H1 (cell line): ENCODE data around the gene LUZP1. TPM values are rescaled to one million over a fixed set of nuclear protein-coding genes. Genes with fewer than 3 reads are reported as not detected.

Source experiments
- CTCF ChIA-PET: fragments of 300-600 bp; sonication (Branson Sonifier 250); formaldehyde crosslinking; loops from one replicate; lab custom pipeline; 2021; ENCODE audit not compliant: partially characterized antibody; lab: Charles Lee
- POLR2A ChIA-PET: fragments of 300-600 bp; sonication (Branson Sonifier 250); formaldehyde crosslinking; loops from one replicate; lab custom pipeline; 2021; ENCODE audit warnings: inconsistent platforms; ENCODE audit not compliant: partially characterized antibody; lab: Charles Lee
- DNase-seq, 2 experiments: peaks; one replicate each; pipeline versions ENCODE4 v3.0.0 to v3.0.0-alpha.2; 2010 to 2022; ENCODE audit warnings: low spot score in 2 of 2, low read depth in 1 of 2, mixed read lengths in 1 of 2
- FAIRE-seq: peaks from 2 replicates; lab custom pipeline; 2011; peaks lifted over from hg19 to GRCh38; lab: Jason Lieb, UNC
- H2AFZ ChIP-seq: 2 replicates; pipeline ENCODE4 v1.8.1; 2012; ENCODE audit warnings: low read length, inconsistent platforms
- H2AK5ac ChIP-seq: 2 replicates; pipeline ENCODE4 v1.6.1; 2013; ENCODE audit warnings: low read depth, low read length
- H2BK120ac ChIP-seq: replicated peaks from 2 replicates; pipeline ENCODE3; 2013; ENCODE audit warnings: low read depth, low read length, inconsistent platforms
- H2BK12ac ChIP-seq: 2 replicates; pipeline ENCODE4 v1.6.1; 2013; ENCODE audit warnings: low read depth, low read length
- H2BK15ac ChIP-seq: 2 replicates; pipeline ENCODE4 v1.6.1; 2013; ENCODE audit warnings: low read length
- H2BK20ac ChIP-seq: 2 replicates; pipeline ENCODE4 v1.6.1; 2013; ENCODE audit warnings: low read length
- H2BK5ac ChIP-seq: 2 replicates; pipeline ENCODE4 v1.6.1; 2013; ENCODE audit warnings: low read depth, low read length
- H3K14ac ChIP-seq: 2 replicates; pipeline ENCODE4 v1.6.1; 2013; ENCODE audit warnings: inconsistent platforms; ENCODE audit not compliant: insufficient read length
- H3K18ac ChIP-seq: 2 replicates; pipeline ENCODE4 v1.6.1; 2013; ENCODE audit warnings: low read length; ENCODE audit errors: extremely low read depth
- H3K23ac ChIP-seq: 2 replicates; pipeline ENCODE4 v1.6.1; 2013; ENCODE audit warnings: inconsistent platforms; ENCODE audit not compliant: insufficient read length
- H3K23me2 ChIP-seq: 2 replicates; pipeline ENCODE4 v1.6.1; 2013; ENCODE audit warnings: low read depth, low read length
- H3K27ac ChIP-seq: 2 replicates; pipeline ENCODE4 v1.6.1; 2011; ENCODE audit warnings: low read depth, low read length, inconsistent platforms
- H3K27me3 ChIP-seq, 4 experiments: replicated peaks in 1 of 4; 1 replicate in 1 of 4; 2 replicates in 3 of 4; pipeline versions ENCODE4 v1.6.1 to v1.8.1; 2011 to 2013; ENCODE audit warnings: low read length in 3 of 4, mild to moderate bottlenecking in 3 of 4, inconsistent platforms in 2 of 4, mixed read lengths in 2 of 4, moderate library complexity in 1 of 4; ENCODE audit not compliant: control insufficient read depth in 3 of 4, insufficient read depth in 3 of 4; ENCODE audit errors: extremely low read depth in 1 of 4
- H3K36me3 ChIP-seq, 4 experiments: 2 replicates each; pipeline versions ENCODE4 v1.6.1 to v1.8.1; 2011 to 2013; ENCODE audit warnings: mild to moderate bottlenecking in 4 of 4, low read length in 3 of 4, moderate library complexity in 2 of 4, control low read depth in 1 of 4, inconsistent platforms in 1 of 4; ENCODE audit not compliant: insufficient read depth in 4 of 4, control insufficient read depth in 2 of 4
- H3K4ac ChIP-seq: replicated peaks from 2 replicates; pipeline ENCODE3; 2013; ENCODE audit warnings: low read length, low read depth, mixed read lengths, inconsistent platforms; ENCODE audit not compliant: insufficient read length
- H3K4me1 ChIP-seq, 4 experiments: replicated peaks in 1 of 4; 1 replicate in 1 of 4; 2 replicates in 3 of 4; pipeline versions ENCODE4 v1.6.1 to v1.8.1; 2011 to 2013; ENCODE audit warnings: low read length in 3 of 4, inconsistent platforms in 2 of 4, mixed read lengths in 1 of 4; ENCODE audit not compliant: insufficient read depth in 4 of 4, control insufficient read depth in 3 of 4
- H3K4me2 ChIP-seq, 2 experiments: 2 replicates each; pipeline versions ENCODE4 v1.6.1 to v1.8.1; 2011 to 2013; ENCODE audit warnings: low read depth in 2 of 2, low read length in 2 of 2, control low read depth in 1 of 2, inconsistent platforms in 1 of 2, mild to moderate bottlenecking in 1 of 2; ENCODE audit not compliant: insufficient read depth in 1 of 2
- H3K4me3 ChIP-seq, 4 experiments: fragments of 200-600, 300-600 bp in 1 of 4; sonication (generic), shearing (Covaris generic), sonication (Bioruptor Twin) in 1 of 4; 2 replicates each; pipeline versions ENCODE4 v1.5.1 to v1.8.1; 2011 to 2016; ENCODE audit warnings: low read length in 4 of 4, low read depth in 3 of 4, control low read depth in 2 of 4, inconsistent platforms in 2 of 4, mild to moderate bottlenecking in 2 of 4, mixed read lengths in 1 of 4, moderate library complexity in 1 of 4; ENCODE audit not compliant: insufficient read depth in 2 of 4; ENCODE audit errors: extremely low read depth in 1 of 4
- H3K56ac ChIP-seq: replicated peaks from 2 replicates; pipeline ENCODE3; 2013; ENCODE audit warnings: low read depth, mild to moderate bottlenecking, mixed read lengths, low read length, inconsistent platforms; ENCODE audit not compliant: insufficient read length
- H3K79me1 ChIP-seq: 2 replicates; pipeline ENCODE4 v1.6.1; 2013; ENCODE audit warnings: low read depth, low read length, control low read depth
- H3K79me2 ChIP-seq, 2 experiments: 2 replicates each; pipeline versions ENCODE4 v1.6.1 to v1.8.1; 2012 to 2013; ENCODE audit warnings: low read length in 2 of 2, mild to moderate bottlenecking in 2 of 2, inconsistent platforms in 1 of 2; ENCODE audit not compliant: insufficient read depth in 2 of 2, control insufficient read depth in 1 of 2
- H3K9ac ChIP-seq, 4 experiments: replicated peaks in 1 of 4; 1 replicate in 1 of 4; 2 replicates in 3 of 4; pipeline versions ENCODE4 v1.6.1 to v1.8.1; 2011 to 2013; ENCODE audit warnings: low read depth in 3 of 4, low read length in 3 of 4, control low read depth in 2 of 4, mild to moderate bottlenecking in 2 of 4, moderate library complexity in 2 of 4, inconsistent platforms in 1 of 4; ENCODE audit errors: extremely low read depth in 1 of 4
- H3K9me3 ChIP-seq, 2 experiments: 2 replicates each; pipeline versions ENCODE4 v1.6.1 to v1.8.1; 2012 to 2013; ENCODE audit warnings: mild to moderate bottlenecking in 2 of 2, moderate library complexity in 2 of 2, control low read depth in 1 of 2, inconsistent platforms in 1 of 2, low read depth in 1 of 2, low read length in 1 of 2, mixed read lengths in 1 of 2; ENCODE audit not compliant: insufficient read depth in 2 of 2
- H4K20me1 ChIP-seq, 2 experiments: replicated peaks in 1 of 2; 2 replicates each; pipeline versions ENCODE3 to v1.8.1; 2011 to 2013; ENCODE audit warnings: inconsistent platforms in 2 of 2, low read length in 2 of 2, mild to moderate bottlenecking in 1 of 2; ENCODE audit not compliant: insufficient read depth in 2 of 2, control insufficient read depth in 1 of 2
- H4K5ac ChIP-seq: 2 replicates; pipeline ENCODE4 v1.6.1; 2013; ENCODE audit warnings: low read length, low read depth, mixed read lengths, inconsistent platforms; ENCODE audit not compliant: insufficient read length
- H4K8ac ChIP-seq: 2 replicates; pipeline ENCODE4 v1.8.0; 2013; ENCODE audit warnings: mild to moderate bottlenecking, moderate library complexity, low read length, inconsistent platforms; ENCODE audit not compliant: insufficient read depth; ENCODE audit errors: extremely low read depth
- H4K91ac ChIP-seq: replicated peaks from 2 replicates; pipeline ENCODE3; 2013; ENCODE audit warnings: low read length, mixed read lengths, inconsistent platforms; ENCODE audit not compliant: insufficient read length
- CBX5 ChIP-seq: fragments of 300-800, 300-1000 bp; sonication (generic); IDR thresholded peaks from 2 replicates; pipeline ENCODE4 v1.7.1; 2016; ENCODE audit warnings: antibody characterized with exemption, low read length, low read depth
- CTBP2 ChIP-seq: IDR thresholded peaks from 2 replicates; pipeline ENCODE4 v1.7.0; 2011; ENCODE audit warnings: borderline replicate concordance, mild to moderate bottlenecking, moderate library complexity, mixed read lengths, low read length; ENCODE audit not compliant: insufficient read depth, insufficient read length
- HDAC2 ChIP-seq, 2 experiments: fragments of 300-600 bp in 1 of 2; sonication (generic) in 1 of 2; IDR thresholded peaks; 2 replicates each; pipeline ENCODE4 v1.6.1; 2011 to 2012; ENCODE audit warnings: low read depth in 2 of 2, low read length in 2 of 2, mild to moderate bottlenecking in 2 of 2, moderate library complexity in 2 of 2, borderline replicate concordance in 1 of 2, inconsistent platforms in 1 of 2
- RBBP5 ChIP-seq: IDR thresholded peaks from 2 replicates; pipeline ENCODE4 v1.7.1; 2012; ENCODE audit warnings: low read depth, mild to moderate bottlenecking, inconsistent platforms, low read length, moderate library complexity, borderline replicate concordance
- USF2 ChIP-seq: IDR thresholded peaks from 2 replicates; pipeline ENCODE4 v1.6.1; 2011; ENCODE audit warnings: low read length, improper control_type of control experiment
- YY1 ChIP-seq: IDR thresholded peaks from 2 replicates; pipeline ENCODE4 v1.6.1; 2011; ENCODE audit warnings: low read depth, mild to moderate bottlenecking, low read length
- ZNF274 ChIP-seq: IDR thresholded peaks from 2 replicates; pipeline ENCODE4 v1.7.0; 2012; ENCODE audit warnings: low read length, borderline replicate concordance; ENCODE audit errors: extremely low read depth
- WGBS, 2 experiments: shearing (Covaris generic) in 1 of 2; methylation state at CpG; one replicate each; pipeline versions ENCODE4 v1.1.6 to v1.1.7; 2013 to 2015; ENCODE audit warnings: low lambda C conversion rate in 2 of 2, mixed read lengths in 2 of 2, inconsistent platforms in 1 of 2, low coverage in 1 of 2, missing lambda C conversion rate in 1 of 2; ENCODE audit not compliant: insufficient replicate concordance in 2 of 2, insufficient coverage in 1 of 2, insufficient read length in 1 of 2; ENCODE audit errors: extremely low coverage in 1 of 2, missing lambda C conversion rate in 1 of 2; 5-methylcytosine and 5-hydroxymethylcytosine counted together
- polyA plus RNA-seq, 7 experiments: library from polyadenylated mRNA; depleted of rRNA in 3 of 7; stranded (reverse) in 5 of 7; unstranded in 2 of 7; fragments of >200 nt in 5 of 7; fragments of 200-250 nt in 2 of 7; gene quantifications; 1 replicate in 5 of 7; 2 replicates in 1 of 7; 4 replicates in 1 of 7; pipeline versions ENCODE4 v1.2.1 to v1.2.3, GENCODE V29; 2011 to 2013; ENCODE audit warnings: missing spikeins in 2 of 7, mixed read lengths in 2 of 7
- total RNA-seq: library from RNA; stranded (reverse); fragmentation: NEBNext Ultra II Directional; extraction: Animal tissue kit (Norgen Biotek cat#: 25700); gene quantifications from 2 replicates; pipeline ENCODE4 v1.2.1, GENCODE V29; 2021
- TF ChIP-seq, protein P1 (sequence below), 3 experiments: IDR thresholded peaks; 1 replicate in 2 of 3; 2 replicates in 1 of 3; pipeline versions ENCODE4 v1.5.1 to v1.6.1; 2011; ENCODE audit warnings: low read length in 3 of 3, mild to moderate bottlenecking in 3 of 3, inconsistent platforms in 2 of 3, low read depth in 1 of 3, moderate library complexity in 1 of 3; ENCODE audit not compliant: insufficient read depth in 1 of 3; ENCODE audit errors: control extremely low read depth in 1 of 3

The LUZP1 gene
- total and polyA plus RNA-seq, 2 of the 8 experiments (the other 6 are each of a cell fraction or from before 2014, with no cell fraction given): 14.0 to 60.5 TPM

GRCh38 chr1:23035823-23036452, 132.7 kb downstream of the LUZP1 start:
- Histone ChIP-seq H4K8ac (no peak overlapping the region), H3K4ac (no peak overlapping the region), H4K5ac (no peak overlapping the region), H3K4me1 (peaks cover 0 to 13% (median 5%) of the 10 kb centered on the region in 4 experiments; a peak in 3 of 7 replicates), H3K27me3 (no peaks in the 10 kb centered on the region), H2BK5ac (no peak overlapping the region), H2BK20ac (no peak overlapping the region), H4K91ac (no peak overlapping the region), H3K23me2 (no peaks in the 10 kb centered on the region), H3K4me3 (no peak overlapping the region), H3K79me1 (peaks cover 2% of the 10 kb centered on the region; the same call in 1 of the 2 replicates), H3K36me3 (peaks cover 0 to 6% (median 0%) of the 10 kb centered on the region in 4 experiments; a peak in 1 of 8 replicates), H2AFZ (no peak overlapping the region), H3K23ac (no peak overlapping the region), H3K9ac (no peak overlapping the region), H2AK5ac (no peak overlapping the region), H2BK120ac (no peak overlapping the region), H4K20me1 (peaks cover 11 to 34% of the 10 kb centered on the region in 2 experiments), H3K4me2 (peak overlapping the region in 1 of 2 experiments; percentile 19; a peak in 1 of 4 replicates), H3K14ac (no peak overlapping the region), H2BK15ac (no peak overlapping the region), H3K79me2 (peaks cover 26 to 100% of the 10 kb centered on the region in 2 experiments), H2BK12ac (no peak overlapping the region), H3K27ac (no peak overlapping the region), H3K9me3 (no peaks in the 10 kb centered on the region), H3K18ac (no peak overlapping the region), H3K56ac (no peak overlapping the region)
- 33% methylated on average over 2 of the region's 2 CpGs; no CpG with 5 or more reads in 1 of the 2 experiments for WGBS, 2 experiments
- POLR2A ChIA-PET: no interaction called here
- CTCF ChIA-PET: no interaction called here
- DNase-seq (no peak), FAIRE-seq (no peak)
- TF ChIP-seq YY1 (no peak), CBX5 (no peak), CTBP2 (no peak), ZNF274 (no peak), HDAC2 (IDR thresholded peaks at IDR 0.05; ENCODE audit: borderline replicate concordance in 1 of 2, low read depth in 2 of 2, low read length in 2 of 2) (no peak), USF2 (no peak), RBBP5 (no peak)
- TF ChIP-seq, protein P1, sequence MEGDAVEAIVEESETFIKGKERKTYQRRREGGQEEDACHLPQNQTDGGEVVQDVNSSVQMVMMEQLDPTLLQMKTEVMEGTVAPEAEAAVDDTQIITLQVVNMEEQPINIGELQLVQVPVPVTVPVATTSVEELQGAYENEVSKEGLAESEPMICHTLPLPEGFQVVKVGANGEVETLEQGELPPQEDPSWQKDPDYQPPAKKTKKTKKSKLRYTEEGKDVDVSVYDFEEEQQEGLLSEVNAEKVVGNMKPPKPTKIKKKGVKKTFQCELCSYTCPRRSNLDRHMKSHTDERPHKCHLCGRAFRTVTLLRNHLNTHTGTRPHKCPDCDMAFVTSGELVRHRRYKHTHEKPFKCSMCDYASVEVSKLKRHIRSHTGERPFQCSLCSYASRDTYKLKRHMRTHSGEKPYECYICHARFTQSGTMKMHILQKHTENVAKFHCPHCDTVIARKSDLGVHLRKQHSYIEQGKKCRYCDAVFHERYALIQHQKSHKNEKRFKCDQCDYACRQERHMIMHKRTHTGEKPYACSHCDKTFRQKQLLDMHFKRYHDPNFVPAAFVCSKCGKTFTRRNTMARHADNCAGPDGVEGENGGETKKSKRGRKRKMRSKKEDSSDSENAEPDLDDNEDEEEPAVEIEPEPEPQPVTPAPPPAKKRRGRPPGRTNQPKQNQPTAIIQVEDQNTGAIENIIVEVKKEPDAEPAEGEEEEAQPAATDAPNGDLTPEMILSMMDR (IDR thresholded peaks at IDR 0.05; ENCODE audit: control extremely low read depth in 1 of 3, insufficient read depth in 1 of 3, low read depth in 1 of 3, low read length in 3 of 3): no peak
